CD4-positive, alpha-beta T cell treated with Interleukin-1 beta for 1 hour (primary cell): ENCODE results near the gene EDARADD.

Source experiments
- DNase-seq, 2 donors: peaks; one replicate each; pipeline ENCODE4 v3.0.0-alpha.2; 2020 to 2022

Gene EDARADD

GRCh38 chr1:236518322-236518721 lies 124.2 kb downstream of the EDARADD start:
- DNase-seq = no peak

GRCh38 chr1:236520445-236521005 lies 126.4 kb downstream of the EDARADD start:
- no peak for DNase-seq

GRCh38 chr1:236522937-236523703 lies 129.0 kb downstream of the EDARADD start:
- DNase-seq = no peak

GRCh38 chr1:236523704-236524141 lies 129.6 kb downstream of the EDARADD start, which contains the start of gene LGALS8:
Gene LGALS8 (plus strand): TSS chr1:236523982. CDS start chr1:236526071, 2,089 bp downstream.
- DNase-seq = peak; percentile 85

GRCh38 chr1:236524142-236524894 lies 130.2 kb downstream of the EDARADD start:
- DNase-seq = peak; percentile 71 to 72

GRCh38 chr1:236524895-236525184 lies 130.8 kb downstream of the EDARADD start:
- no peak for DNase-seq

GRCh38 chr1:236526079-236526478 lies 132.0 kb downstream of the EDARADD start:
- DNase-seq = no peak

GRCh38 chr1:236530286-236530685 lies 136.2 kb downstream of the EDARADD start:
- no peak for DNase-seq

- DNase-seq = no peak
These were observed 136.9 kb downstream of the EDARADD start for GRCh38 chr1:236530959-236531358.

- no peak for DNase-seq
These were observed 138.8 kb downstream of the EDARADD start for GRCh38 chr1:236532850-236533249.

GRCh38 chr1:236534151-236534651 lies 140.1 kb downstream of the EDARADD start:
- peak in 1 of 2 donors; percentile 9 for DNase-seq
